Uterus (tissue), 4 donors: ENCODE data around the gene NKAP. TPM values are rescaled to one million over a fixed set of nuclear protein-coding genes. Genes with fewer than 3 reads are reported as not detected.

Experiments used
- DNase-seq, 2 donors: peaks; one replicate each; pipeline ENCODE4 v3.0.0-alpha.2; 2019 to 2020
- H3K27ac ChIP-seq, 2 donors: fragments of 200-600 bp; sonication (generic); 1 replicate in 1 of 2; 2 replicates in 1 of 2; pipeline ENCODE4 v1.5.1; 2016 to 2018
- H3K27me3 ChIP-seq, 2 donors: fragments of 200-600 bp; sonication (generic); one replicate each; pipeline ENCODE4 v1.5.1; 2018 to 2019; ENCODE audit warnings: control low read depth in 1 of 2
- H3K36me3 ChIP-seq, 2 donors: fragments of 200-600 bp; sonication (generic); one replicate each; pipeline ENCODE4 v1.5.1; 2019; ENCODE audit warnings: control low read depth in 1 of 2
- H3K4me1 ChIP-seq, 2 donors: fragments of 200-600 bp; sonication (generic); one replicate each; pipeline ENCODE4 v1.5.1; 2018 to 2019; ENCODE audit warnings: control low read depth in 1 of 2
- H3K4me3 ChIP-seq, 2 donors: fragments of 200-600 bp; sonication (generic); 1 replicate in 1 of 2; 2 replicates in 1 of 2; pipeline ENCODE4 v1.5.1; 2018 to 2019; ENCODE audit warnings: mild to moderate bottlenecking in 1 of 2
- H3K9me3 ChIP-seq, 2 donors: fragments of 200-600 bp; sonication (generic); one replicate each; pipeline ENCODE4 v1.5.1; 2019; ENCODE audit warnings: control low read depth in 1 of 2
- CTCF ChIP-seq, 4 experiments: fragments of 200-600 bp in 2 of 4; fragments of 450-650 bp in 2 of 4; sonication (generic) in 2 of 4; IDR thresholded peaks; one replicate each; pipeline ENCODE4 v1.5.1; 2016 to 2019; ENCODE audit warnings: antibody characterized with exemption in 4 of 4, mild to moderate bottlenecking in 2 of 4, moderate library complexity in 1 of 4
- POLR2A ChIP-seq, 2 donors: fragments of 450-650 bp; IDR thresholded peaks; one replicate each; pipeline ENCODE4 v1.6.1; 2016; ENCODE audit warnings: antibody characterized with exemption in 2 of 2, mild to moderate bottlenecking in 1 of 2, moderate library complexity in 1 of 2
- intact Hi-C: fragments of 100-400 bp; cut with DNase I; formaldehyde crosslinking; loops from one replicate; pipeline ENCODE4 v1.15.1; 2023; ENCODE audit warnings: low total_unique reads
- total RNA-seq, 4 donors: library from RNA; depleted of rRNA in 3 of 4; stranded (reverse); fragments of >200 nt in 3 of 4; gene quantifications; one replicate each; pipeline versions ENCODE4 v1.1.0 to v1.2.4, GENCODE V29; 2014 to 2023
- donor health status: DM: yes; HTN: yes; CAD: no.

Gene NKAP
- total RNA-seq, 4 donors from 2014 or later: 1.5 to 13.7 (median 5.9) TPM

GRCh38 chrX:119885554-119886428, 57.8 kb downstream of the NKAP start:
- Histone ChIP-seq H3K36me3 (no peaks in the 10 kb centered on the region), H3K9me3 (no peaks in the 10 kb centered on the region), H3K27me3 (no peaks in the 10 kb centered on the region), H3K27ac (no peak overlapping the region), H3K4me1 (no peaks in the 10 kb centered on the region), H3K4me3 (no peak overlapping the region)
- no peak for TF ChIP-seq POLR2A (IDR thresholded peaks at IDR 0.05)
- no peak for TF ChIP-seq CTCF (IDR thresholded peaks at IDR 0.05)
- intact Hi-C loops: no loop called here
- no peak for DNase-seq

- no peak for TF ChIP-seq POLR2A (IDR thresholded peaks at IDR 0.05)
- TF ChIP-seq CTCF (IDR thresholded peaks at IDR 0.05): peak; percentile 27 to 51 (median 35)
- intact Hi-C loops: no loop called here
- DNase-seq: no peak
- H3K27me3 ChIP-seq: no peaks in the 10 kb centered on the region
- H3K36me3 ChIP-seq: no peaks in the 10 kb centered on the region
- H3K4me1 ChIP-seq: no peaks in the 10 kb centered on the region
- H3K27ac ChIP-seq: no peak overlapping the region
- H3K4me3 ChIP-seq: no peak overlapping the region
- H3K9me3 ChIP-seq: no peaks in the 10 kb centered on the region
Observed at GRCh38 chrX:119880552-119881437, 62.8 kb downstream of the NKAP start.

- Histone ChIP-seq H3K36me3 (no peaks in the 10 kb centered on the region), H3K4me3 (no peak overlapping the region), H3K4me1 (no peaks in the 10 kb centered on the region), H3K27ac (no peak overlapping the region), H3K27me3 (no peaks in the 10 kb centered on the region), H3K9me3 (no peaks in the 10 kb centered on the region)
- intact Hi-C loops: no loop called here
- TF ChIP-seq CTCF (IDR thresholded peaks at IDR 0.05) (no peak), POLR2A (IDR thresholded peaks at IDR 0.05) (no peak)
- no peak for DNase-seq
Observed at GRCh38 chrX:119880076-119880475, 63.5 kb downstream of the NKAP start.

GRCh38 chrX:119878740-119879139, 64.8 kb downstream of the NKAP start:
- Histone ChIP-seq H3K27me3 (no peaks in the 10 kb centered on the region), H3K9me3 (no peaks in the 10 kb centered on the region), H3K4me3 (no peak overlapping the region), H3K27ac (no peak overlapping the region), H3K36me3 (no peaks in the 10 kb centered on the region), H3K4me1 (no peaks in the 10 kb centered on the region)
- DNase-seq: no peak
- intact Hi-C loops: no loop called here
- TF ChIP-seq POLR2A (IDR thresholded peaks at IDR 0.05) (no peak), CTCF (IDR thresholded peaks at IDR 0.05) (no peak)
